Breast epithelium (tissue), 4 donors: ENCODE data around the gene LSM14B. TPM values are rescaled to one million over a fixed set of nuclear protein-coding genes. Genes with fewer than 3 reads are reported as not detected.

Experiments
- DNase-seq, 2 donors: peaks; one replicate each; pipeline ENCODE4 v3.0.0-alpha.2; 2019; ENCODE audit warnings: low spot score in 2 of 2
- H3K27ac ChIP-seq, 2 donors: fragments of 200-600 bp; sonication (generic) in 1 of 2; one replicate each; pipeline ENCODE4 v1.5.1; 2016 to 2019; ENCODE audit warnings: mild to moderate bottlenecking in 1 of 2
- H3K27me3 ChIP-seq, 2 donors: fragments of 200-600 bp; sonication (generic) in 1 of 2; one replicate each; pipeline versions ENCODE4 v1.5.1 to v1.6.0; 2017 to 2019; ENCODE audit warnings: control low read depth in 1 of 2, mild to moderate bottlenecking in 1 of 2
- H3K36me3 ChIP-seq: fragments of 200-600 bp; one replicate; pipeline ENCODE4 v1.5.1; 2019
- H3K4me1 ChIP-seq, 2 donors: fragments of 200-600 bp; sonication (generic); one replicate each; pipeline ENCODE4 v1.5.1; 2016 to 2019; ENCODE audit warnings: control low read depth in 1 of 2
- H3K4me3 ChIP-seq, 3 donors: fragments of 200-600 bp; sonication (generic); 1 replicate in 2 of 3; 2 replicates in 1 of 3; pipeline ENCODE4 v1.5.1; 2016 to 2019; ENCODE audit warnings: mild to moderate bottlenecking in 3 of 3, moderate library complexity in 2 of 3
- H3K9me3 ChIP-seq, 2 donors: fragments of 200-600 bp; sonication (generic) in 1 of 2; one replicate each; pipeline ENCODE4 v1.5.1; 2016 to 2019; ENCODE audit warnings: control low read depth in 1 of 2
- POLR2A ChIP-seq: fragments of 450-650 bp; IDR thresholded peaks from one replicate; pipeline ENCODE4 v1.6.1; 2016; ENCODE audit warnings: antibody characterized with exemption, mild to moderate bottlenecking, moderate library complexity
- POLR2AphosphoS5 ChIP-seq, 3 donors: sonication (generic); formaldehyde crosslinking; IDR thresholded peaks; one replicate each; pipeline ENCODE4 v1.6.1; 2017; ENCODE audit warnings: antibody characterized with exemption in 3 of 3
- intact Hi-C: fragments of 100-400 bp; cut with DNase I; formaldehyde crosslinking; loops from one replicate; pipeline ENCODE4 v1.15.1; 2023; ENCODE audit warnings: low total_unique reads
- total RNA-seq, 3 donors: library from RNA; depleted of rRNA; stranded (reverse); fragments of >200 nt; gene quantifications; one replicate each; pipeline ENCODE4 v1.1.0, GENCODE V29; 2016
- TF ChIP-seq, protein P1 (sequence below), 3 donors: fragments of 450-650 bp; IDR thresholded peaks; one replicate each; pipeline ENCODE4 v1.5.1; 2016 to 2017; ENCODE audit warnings: antibody characterized with exemption in 3 of 3, mild to moderate bottlenecking in 3 of 3, moderate library complexity in 3 of 3

Gene LSM14B
- total RNA-seq, 3 donors from 2014 or later, result 20.6 to 26.5 (median 25.6) TPM

DNA sequence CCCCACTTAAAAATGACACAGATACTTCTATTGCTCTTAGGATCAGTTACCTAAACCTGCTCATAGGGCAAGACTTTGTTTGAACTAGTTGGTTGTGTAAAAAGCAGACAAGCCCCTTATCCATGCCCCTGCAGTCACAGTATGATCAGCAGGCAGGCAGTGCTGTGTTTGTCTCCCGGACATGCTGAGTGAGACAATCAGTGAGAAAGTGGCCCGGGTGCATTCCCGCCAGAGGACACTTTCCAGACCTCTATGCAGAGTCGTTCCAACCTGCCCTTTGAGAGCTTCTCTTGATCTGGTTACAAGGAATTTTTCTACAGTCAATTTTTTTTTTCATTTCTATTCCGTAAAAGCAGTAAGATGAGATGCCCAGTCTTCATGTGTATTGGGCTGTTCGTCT, 6.2 kb downstream of the LSM14B start:
- H3K4me3 ChIP-seq, result no peak overlapping the region
- no peaks in the 10 kb centered on the region for H3K9me3 ChIP-seq
- no peak overlapping the region for H3K27ac ChIP-seq
- no peaks in the 10 kb centered on the region for H3K27me3 ChIP-seq
- intact Hi-C loops, result no loop called here
- H3K36me3 ChIP-seq, result peaks cover 14% of the 10 kb centered on the region
- peaks cover 3 to 8% of the 10 kb centered on the region in 2 donors for H3K4me1 ChIP-seq
- DNase-seq, result no peak
- TF ChIP-seq POLR2AphosphoS5 (IDR thresholded peaks at IDR 0.05), result no peak
- TF ChIP-seq POLR2A, result no peak
- TF ChIP-seq, protein P1, sequence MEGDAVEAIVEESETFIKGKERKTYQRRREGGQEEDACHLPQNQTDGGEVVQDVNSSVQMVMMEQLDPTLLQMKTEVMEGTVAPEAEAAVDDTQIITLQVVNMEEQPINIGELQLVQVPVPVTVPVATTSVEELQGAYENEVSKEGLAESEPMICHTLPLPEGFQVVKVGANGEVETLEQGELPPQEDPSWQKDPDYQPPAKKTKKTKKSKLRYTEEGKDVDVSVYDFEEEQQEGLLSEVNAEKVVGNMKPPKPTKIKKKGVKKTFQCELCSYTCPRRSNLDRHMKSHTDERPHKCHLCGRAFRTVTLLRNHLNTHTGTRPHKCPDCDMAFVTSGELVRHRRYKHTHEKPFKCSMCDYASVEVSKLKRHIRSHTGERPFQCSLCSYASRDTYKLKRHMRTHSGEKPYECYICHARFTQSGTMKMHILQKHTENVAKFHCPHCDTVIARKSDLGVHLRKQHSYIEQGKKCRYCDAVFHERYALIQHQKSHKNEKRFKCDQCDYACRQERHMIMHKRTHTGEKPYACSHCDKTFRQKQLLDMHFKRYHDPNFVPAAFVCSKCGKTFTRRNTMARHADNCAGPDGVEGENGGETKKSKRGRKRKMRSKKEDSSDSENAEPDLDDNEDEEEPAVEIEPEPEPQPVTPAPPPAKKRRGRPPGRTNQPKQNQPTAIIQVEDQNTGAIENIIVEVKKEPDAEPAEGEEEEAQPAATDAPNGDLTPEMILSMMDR (IDR thresholded peaks at IDR 0.05), result no peak

DNA sequence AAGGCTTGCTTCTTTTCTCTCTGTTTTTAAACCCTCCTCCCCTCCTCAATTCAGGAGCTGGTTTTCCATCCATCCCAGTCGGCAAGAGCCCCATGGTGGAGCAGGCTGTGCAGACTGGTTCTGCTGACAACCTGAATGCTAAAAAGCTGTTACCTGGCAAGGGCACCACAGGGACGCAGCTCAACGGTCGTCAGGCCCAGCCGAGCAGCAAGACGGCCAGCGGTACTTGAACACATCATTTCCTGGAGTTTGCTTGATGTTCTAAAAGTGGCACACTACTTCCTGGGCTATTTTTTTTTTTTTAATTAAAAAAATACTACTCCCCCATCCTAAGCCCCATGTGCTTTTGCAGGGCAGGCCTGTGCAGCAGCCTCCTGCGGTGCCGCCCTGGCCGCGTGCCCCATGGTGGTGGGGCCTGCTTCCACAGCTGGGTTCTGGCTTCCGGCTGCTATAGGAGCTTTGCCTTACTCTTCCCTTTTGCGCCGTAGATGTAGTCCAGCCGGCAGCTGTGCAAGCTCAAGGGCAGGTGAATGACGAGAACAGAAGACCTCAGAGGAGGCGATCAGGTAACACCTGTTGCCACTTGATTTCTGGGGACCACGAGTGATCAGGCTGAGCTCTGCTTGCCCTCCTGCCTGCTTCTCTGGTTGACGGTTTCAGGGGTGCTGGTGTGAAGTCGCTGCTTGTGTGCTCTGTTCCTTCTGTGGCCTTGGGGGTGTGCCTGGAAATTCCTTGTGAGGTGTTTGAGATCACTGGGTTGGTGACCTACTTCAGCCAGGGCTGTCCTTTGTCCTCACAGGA, 7.7 kb downstream of the LSM14B start:
- H3K36me3 ChIP-seq, result peaks cover 14% of the 10 kb centered on the region

DNA sequence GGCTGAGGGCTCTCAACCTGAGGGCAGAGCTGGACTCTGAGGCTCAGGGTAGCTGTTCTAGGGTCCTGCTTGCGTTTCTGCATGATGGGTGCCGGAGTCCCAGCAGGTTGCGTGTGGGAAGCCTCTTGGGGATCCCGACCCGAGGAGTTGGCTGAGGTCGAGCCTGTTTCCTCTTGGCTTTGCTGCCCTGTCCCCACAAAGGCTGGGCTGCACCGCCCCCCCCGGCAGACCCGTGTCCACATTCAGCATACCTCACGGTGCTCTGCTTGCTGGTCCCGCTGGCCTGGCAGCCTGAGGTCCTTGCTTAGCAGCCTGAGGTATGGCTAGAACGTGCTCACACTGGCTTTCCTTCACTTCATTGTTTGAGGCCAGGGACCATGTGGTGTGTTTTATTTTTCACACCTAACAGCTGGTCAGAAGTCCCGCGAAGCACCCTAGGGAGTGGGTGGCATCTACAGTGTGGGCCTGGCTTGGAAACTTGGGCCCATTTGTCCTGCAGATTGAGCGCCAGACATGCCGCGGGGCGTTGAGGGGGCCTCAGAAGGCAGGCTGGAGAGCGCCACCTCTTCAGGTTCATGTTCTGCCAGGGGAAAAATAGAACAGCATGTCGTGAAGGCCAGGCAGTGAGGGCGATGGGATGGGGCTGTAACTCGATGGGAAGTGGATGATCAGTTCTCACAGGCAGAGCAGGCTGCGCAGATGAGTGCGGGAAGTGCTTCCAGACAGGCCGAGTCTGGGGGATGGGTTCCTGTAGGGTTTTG, 9.5 kb downstream of the LSM14B start:
- Histone ChIP-seq H3K27ac (peak overlapping the region in 1 of 2 donors; percentile 74), H3K36me3 (peaks cover 14% of the 10 kb centered on the region), H3K4me3 (no peak overlapping the region), H3K4me1 (no peaks in the 10 kb centered on the region), H3K9me3 (no peaks in the 10 kb centered on the region), H3K27me3 (no peaks in the 10 kb centered on the region)
- no peak for TF ChIP-seq POLR2AphosphoS5 (IDR thresholded peaks at IDR 0.05)
- TF ChIP-seq, protein P1 (IDR thresholded peaks at IDR 0.05), result no peak
- no peak for TF ChIP-seq POLR2A
- DNase-seq, result no peak
- intact Hi-C loops, result no loop called here

More for the DNA sequence above, 7.7 kb downstream of the LSM14B start:
- no peaks in the 10 kb centered on the region for H3K27me3 ChIP-seq
- intact Hi-C loops, result loop anchor here (1.0 kb wide), 1 partner anchor 115 kb away; no protein-coding TSS in a partner anchor
- no peak overlapping the region for H3K4me3 ChIP-seq
- no peaks in the 10 kb centered on the region for H3K9me3 ChIP-seq
- no peak for TF ChIP-seq POLR2AphosphoS5 (IDR thresholded peaks at IDR 0.05)
- TF ChIP-seq, protein P1 (IDR thresholded peaks at IDR 0.05), result no peak
- no peak for TF ChIP-seq POLR2A
- H3K27ac ChIP-seq, result no peak overlapping the region
- no peaks in the 10 kb centered on the region for H3K4me1 ChIP-seq
- DNase-seq, result no peak

DNA sequence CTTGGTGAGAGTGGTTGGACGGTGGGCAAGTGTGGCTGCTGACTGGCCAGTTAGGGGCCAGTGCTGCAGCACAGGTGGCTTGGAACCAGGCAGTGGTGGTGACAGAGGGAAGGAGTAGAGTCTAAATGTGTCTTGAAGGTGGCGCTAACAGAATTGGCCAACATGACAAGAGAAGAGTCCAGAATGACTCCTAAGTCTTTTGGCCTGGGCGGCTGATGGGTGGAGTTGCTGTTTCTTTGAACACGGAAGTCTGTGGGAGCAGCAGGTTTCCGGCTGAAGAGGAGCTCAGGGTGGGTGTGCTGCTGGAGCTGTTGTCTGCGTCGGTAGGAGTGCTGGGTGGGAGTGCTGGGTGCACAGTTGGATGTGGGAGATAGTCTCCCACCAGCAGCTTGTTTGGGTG, 10.1 kb downstream of the LSM14B start:
- Histone ChIP-seq H3K27ac (peak overlapping the region; percentile 42 to 74), H3K36me3 (peaks cover 14% of the 10 kb centered on the region), H3K4me3 (peak overlapping the region in 1 of 3 donors; percentile 8), H3K27me3 (no peaks in the 10 kb centered on the region), H3K4me1 (no peaks in the 10 kb centered on the region), H3K9me3 (no peaks in the 10 kb centered on the region)
- intact Hi-C loops, result no loop called here
- no peak for DNase-seq
- TF ChIP-seq POLR2A, result no peak

DNA sequence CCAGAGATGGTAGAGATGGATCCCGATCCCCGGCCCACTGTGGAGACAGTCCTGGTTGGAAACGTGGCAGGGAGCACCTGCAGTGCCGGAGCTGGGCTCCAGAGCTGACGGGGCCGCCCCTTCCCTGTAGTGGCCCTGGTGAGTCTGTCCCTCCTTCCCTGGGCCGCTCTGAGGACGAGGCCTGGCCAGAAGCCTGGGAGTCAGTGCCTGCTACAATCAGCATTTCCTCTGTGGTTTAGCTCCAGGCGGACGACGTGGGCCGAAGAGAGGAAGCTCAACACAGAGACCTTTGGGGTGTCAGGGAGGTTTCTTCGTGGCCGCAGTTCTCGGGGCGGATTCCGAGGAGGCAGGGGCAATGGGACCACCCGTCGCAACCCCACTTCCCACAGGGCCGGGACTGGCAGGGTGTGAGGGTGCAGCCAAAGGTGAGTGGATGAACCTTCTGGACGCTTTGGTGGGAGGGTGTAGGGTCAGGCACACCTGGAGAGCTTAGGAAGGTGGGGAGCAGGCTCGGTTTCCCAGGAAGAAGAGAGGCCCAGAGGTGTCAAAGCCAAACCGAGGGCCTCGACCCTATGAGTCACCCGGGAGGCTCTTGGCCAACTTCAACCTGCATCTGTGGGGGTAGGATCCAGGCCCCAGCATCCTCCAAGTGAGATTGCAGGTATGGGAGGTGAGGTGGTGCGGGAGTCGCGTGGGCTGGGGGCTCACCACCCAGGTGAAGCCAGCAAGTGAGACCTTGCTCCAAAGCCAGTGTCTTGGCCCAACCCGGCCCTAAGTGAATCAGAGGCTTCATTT, 11.0 kb downstream of the LSM14B start:
- Histone ChIP-seq H3K27me3 (no peaks in the 10 kb centered on the region), H3K36me3 (peaks cover 18% of the 10 kb centered on the region), H3K27ac (peak overlapping the region; percentile 42 to 74), H3K4me3 (peak overlapping the region in 1 of 3 donors; percentile 8), H3K4me1 (no peaks in the 10 kb centered on the region), H3K9me3 (no peaks in the 10 kb centered on the region)
- TF ChIP-seq POLR2A (no peak), POLR2AphosphoS5 (IDR thresholded peaks at IDR 0.05) (no peak)
- TF ChIP-seq, protein P1 (IDR thresholded peaks at IDR 0.05), result no peak
- intact Hi-C loops, result no loop called here
- DNase-seq, result no peak
